ENCODE results near the gene DPY30.
A peak's percentile ranks its signal among the peaks of the same experiment; 100 is the strongest.
"Not testable (repeated sequence)": the region's sequence is repeated elsewhere in the genome, so short reads cannot be mapped to it uniquely, and the experiment has no call there.

The DPY30 gene

GRCh38 chr2:32039447-32040219 is at the start of gene DPY30:
Gene DPY30 (minus strand): TSS chr2:32039805. CDS start chr2:32039456, 349 bp downstream.
- peak; percentile 52 to 95 (median 85) for DNase-seq

DNA sequence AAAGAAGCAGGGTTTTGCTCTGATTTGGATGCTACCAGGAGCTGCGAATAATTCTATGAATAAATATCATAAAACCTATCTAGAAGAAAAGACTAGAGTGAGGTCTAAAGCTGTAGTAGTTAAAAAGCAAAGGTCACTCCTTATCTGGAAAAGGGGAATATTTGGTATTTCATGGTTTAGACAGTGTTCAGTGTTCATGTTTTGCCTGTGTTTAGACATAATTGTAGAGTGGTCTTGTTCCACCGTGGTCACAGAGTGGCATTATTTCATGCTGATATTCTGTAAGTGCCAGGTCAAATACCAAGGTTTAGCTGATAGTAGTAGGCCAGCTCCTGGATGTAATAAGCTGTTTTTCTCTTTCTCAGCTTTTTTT is 34.5 kb upstream of the DPY30 start:
- DNase-seq, result no peak

DNA sequence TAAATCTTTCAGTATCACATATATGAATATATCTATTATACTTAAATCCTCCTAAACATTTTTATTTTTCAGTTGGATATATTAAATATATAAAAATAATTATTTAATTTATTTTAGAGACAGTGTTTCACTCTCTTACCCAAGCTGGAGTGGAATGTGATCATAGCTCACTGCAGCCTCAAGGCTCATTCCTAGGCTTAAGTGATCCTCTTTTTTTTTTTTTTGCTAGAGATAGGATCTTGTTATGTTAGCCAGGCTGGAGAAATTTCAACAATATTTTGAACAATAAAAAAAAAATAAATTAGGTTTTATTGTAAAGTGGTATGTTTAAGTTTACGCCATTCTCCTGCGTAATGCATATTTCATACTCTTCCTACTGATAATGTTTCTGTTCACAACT is 27.9 kb upstream of the DPY30 start:
- no peak for DNase-seq

DNA sequence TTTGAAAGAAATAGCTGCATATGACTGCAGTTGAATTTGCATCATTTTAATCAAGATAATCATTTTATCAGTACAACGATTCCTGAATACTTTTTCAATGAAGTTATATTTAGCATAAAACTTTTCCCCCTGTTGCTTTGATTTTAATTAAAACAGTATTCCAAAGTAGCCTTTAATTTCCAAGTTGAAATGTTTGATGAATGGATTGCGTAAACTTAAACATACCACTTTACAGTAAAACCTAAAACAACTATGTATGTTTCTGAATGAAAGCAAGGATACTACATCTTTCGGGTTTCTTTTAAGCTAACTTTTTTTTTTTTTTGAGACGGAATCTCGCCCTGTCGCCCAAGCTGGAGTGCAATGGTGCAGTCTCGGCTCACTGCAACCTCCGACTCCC is 25.1 kb upstream of the DPY30 start:
- no peak for DNase-seq

GRCh38 chr2:32064021-32064601 is 24.5 kb upstream of the DPY30 start:
- DNase-seq, result peak in 13 of 56 donors; percentile 7 to 41 (median 28)

DNA sequence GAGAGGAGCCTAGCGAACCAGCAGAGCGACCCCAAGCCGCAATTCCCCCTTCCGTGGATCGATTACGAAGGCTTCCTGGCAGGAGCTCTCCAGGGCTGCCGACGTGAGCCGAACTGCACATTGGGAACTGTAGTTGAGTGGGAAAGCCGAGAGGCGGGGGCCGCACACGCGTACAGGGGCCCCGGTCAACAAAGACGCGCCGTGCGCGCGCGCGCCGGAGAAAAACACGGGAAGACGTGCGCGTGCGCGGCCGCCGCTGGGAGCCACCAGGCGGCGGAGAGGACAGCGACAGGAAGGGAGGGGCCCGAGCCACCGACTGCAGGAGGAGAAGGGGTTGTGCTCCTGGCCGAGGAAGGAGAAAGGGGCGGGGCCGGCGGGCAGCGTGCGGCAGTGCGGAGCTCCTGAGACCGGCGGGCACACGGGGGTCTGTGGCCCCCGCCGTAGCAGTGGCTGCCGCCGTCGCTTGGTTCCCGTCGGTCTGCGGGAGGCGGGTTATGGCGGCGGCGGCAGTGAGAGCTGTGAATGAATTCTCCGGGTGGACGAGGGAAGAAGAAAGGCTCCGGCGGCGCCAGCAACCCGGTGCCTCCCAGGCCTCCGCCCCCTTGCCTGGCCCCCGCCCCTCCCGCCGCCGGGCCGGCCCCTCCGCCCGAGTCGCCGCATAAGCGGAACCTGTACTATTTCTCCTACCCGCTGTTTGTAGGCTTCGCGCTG is 23.9 kb upstream of the DPY30 start, which contains the start of gene SPAST:
SPAST (plus strand) TSS at position 247 of the 711 bp plus-strand sequence; CDS start at position 523, 276 bp downstream.
- peak; percentile 45 to 98 (median 94) for DNase-seq

- DNase-seq, result peak in 17 of 56 donors; percentile 2 to 29 (median 6)
Measured at GRCh38 chr2:32061973-32062861, 22.6 kb upstream of the DPY30 start.

DNA sequence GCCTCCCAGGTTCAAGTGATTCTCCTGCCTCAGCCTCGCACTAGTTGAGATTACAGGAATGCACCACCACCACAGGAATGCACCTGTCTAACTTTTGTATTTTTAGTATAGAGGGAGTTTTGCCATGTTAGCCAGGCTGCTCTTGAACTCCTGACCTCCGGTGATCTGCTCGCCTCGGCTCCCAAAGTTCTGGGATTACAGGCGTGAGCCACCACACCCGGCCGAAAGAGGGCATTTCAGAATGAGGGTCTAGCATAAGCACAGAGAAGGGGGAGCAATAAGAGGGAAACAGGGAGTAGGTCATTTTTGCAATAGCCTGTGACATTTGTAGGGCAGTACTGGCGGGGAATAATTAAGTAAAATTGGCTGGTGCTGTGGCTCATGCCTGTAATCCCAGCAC is 21.8 kb upstream of the DPY30 start:
- no peak for DNase-seq

DNA sequence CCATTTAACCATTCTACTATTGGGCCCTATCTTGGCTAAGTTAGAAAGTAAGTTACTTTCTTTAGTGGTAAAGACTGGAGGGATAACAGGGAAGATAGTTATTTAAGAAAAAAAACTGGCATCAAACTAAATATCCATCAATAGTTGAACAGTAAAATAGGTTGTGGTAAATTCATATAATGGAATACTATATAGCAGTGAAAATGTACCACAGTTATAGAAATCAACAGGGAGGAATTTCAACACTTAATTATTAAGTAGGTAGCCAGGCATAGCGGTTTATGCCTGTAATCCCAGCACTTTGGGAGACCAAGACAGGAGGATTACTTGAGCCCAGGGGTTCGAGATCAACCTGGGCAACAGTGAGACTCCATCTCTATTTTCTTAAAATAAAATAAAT is 20.7 kb upstream of the DPY30 start:
- DNase-seq, result no peak

DNA sequence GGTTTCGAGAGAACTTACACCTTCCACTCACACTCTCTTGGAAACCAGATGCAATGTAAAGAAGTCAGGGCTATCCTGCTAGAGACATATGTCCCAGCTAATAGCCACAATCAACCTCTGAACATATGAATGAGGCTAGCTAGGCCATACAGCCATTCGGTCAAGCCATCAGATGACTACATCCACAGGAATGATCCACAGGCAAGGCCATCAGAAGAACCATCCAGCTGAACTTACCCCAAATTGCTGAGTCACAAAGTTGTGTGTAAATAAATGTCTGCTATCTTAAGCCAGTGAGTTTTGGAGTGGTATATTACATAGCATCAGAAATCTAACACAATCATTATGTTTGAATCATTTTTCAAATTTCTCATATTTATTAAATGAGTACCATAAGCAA is 18.5 kb upstream of the DPY30 start:
- DNase-seq, result no peak

GRCh38 chr2:32054583-32054982 is 15.0 kb upstream of the DPY30 start:
- not testable (repeated sequence) for DNase-seq

DNA sequence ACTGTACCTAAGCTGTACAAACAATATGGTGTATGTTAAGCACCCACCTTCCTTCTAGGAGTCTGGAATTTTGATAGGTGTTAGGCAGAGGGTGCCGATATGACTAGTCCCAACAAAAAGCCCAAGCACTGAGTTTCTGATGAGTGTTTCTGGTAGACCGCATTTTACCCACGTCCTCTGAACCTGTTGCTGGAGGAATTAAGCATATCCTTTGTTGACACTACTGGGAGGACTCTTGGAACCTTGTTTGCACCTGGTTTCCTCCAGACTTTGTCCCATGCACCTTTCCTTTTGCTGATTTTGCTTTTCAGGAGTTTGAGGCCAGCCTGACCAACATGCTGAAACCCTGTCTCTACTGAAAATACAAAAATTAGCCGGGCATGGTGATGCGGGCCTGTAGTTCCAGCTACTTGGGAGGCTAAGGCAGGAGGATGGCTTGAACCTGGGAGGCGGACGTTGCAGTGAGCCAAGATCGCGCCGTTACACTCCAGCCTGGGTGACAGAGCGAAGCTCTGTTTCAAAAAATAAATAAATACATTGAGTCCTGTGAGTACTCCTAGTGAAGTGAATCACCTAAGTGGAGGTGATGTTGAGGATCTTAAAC is 12.3 kb upstream of the DPY30 start:
- no peak for DNase-seq

DNA sequence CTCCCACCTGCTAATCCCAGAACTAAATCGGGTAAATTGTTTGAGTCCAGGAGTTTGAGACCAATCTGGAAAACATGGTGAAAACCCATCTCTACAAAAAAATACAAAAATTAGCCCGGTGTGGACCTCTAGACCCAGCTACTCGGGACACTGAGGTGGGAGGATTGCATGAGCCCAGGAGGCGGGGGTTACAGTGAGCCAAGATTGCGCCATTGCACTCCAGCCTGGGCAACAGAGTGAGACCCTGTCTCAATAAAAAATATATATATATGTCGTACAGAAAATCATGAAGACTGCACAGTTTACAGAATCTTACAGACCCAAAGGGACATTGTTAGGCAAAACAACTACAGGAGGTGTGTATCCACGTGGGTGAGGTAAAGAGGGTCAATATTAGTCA is 4.0 kb upstream of the DPY30 start:
- DNase-seq, result no peak

GRCh38 chr2:32034198-32034887 is 5.3 kb downstream of the DPY30 start:
- not testable (repeated sequence) for DNase-seq

GRCh38 chr2:32018789-32019482 is 20.7 kb downstream of the DPY30 start:
- DNase-seq, result not testable (repeated sequence)

- DNase-seq, result no peak
Measured at GRCh38 chr2:32012872-32013271, 26.7 kb downstream of the DPY30 start.

- DNase-seq, result no peak
Measured at GRCh38 chr2:32011485-32011960, 28.1 kb downstream of the DPY30 start.

- peak; percentile 61 to 94 (median 87) for DNase-seq
Measured at GRCh38 chr2:32010670-32011484, 28.7 kb downstream of the DPY30 start, which contains the start of gene MEMO1. Gene MEMO1 (minus strand): TSS chr2:32011008. CDS start chr2:32010247, 761 bp downstream.
